DND-41 (cell line): Measurements from ENCODE around the gene RAB44.
A peak's percentile ranks its signal among the peaks of the same experiment; 100 is the strongest.

ENCODE experiments used
- ATAC-seq: fragments of 200-7000 bp; cut with Tn5 transposase; 3 replicates; pipeline ENCODE4 v1.9.1; 2021; ENCODE audit warnings: low read depth; ENCODE audit not compliant: insufficient read depth
- DNase-seq: peaks from one replicate; pipeline ENCODE4 v3.0.0-alpha.2; 2020
- H2AFZ ChIP-seq: 2 replicates; pipeline ENCODE4 v1.6.0; 2012; ENCODE audit warnings: low read depth, low read length
- H3K27ac ChIP-seq: 2 replicates; pipeline ENCODE4 v1.5.1; 2012; ENCODE audit warnings: low read length, inconsistent platforms
- H3K27me3 ChIP-seq: fragments of 200-600 bp; sonication (generic); 2 replicates; pipeline ENCODE4 v1.6.0; 2012; ENCODE audit warnings: low read length, mild to moderate bottlenecking, inconsistent platforms; ENCODE audit not compliant: insufficient read depth, poor library complexity
- H3K36me3 ChIP-seq: 2 replicates; pipeline ENCODE4 v1.5.1; 2012; ENCODE audit warnings: low read length, inconsistent platforms; ENCODE audit not compliant: insufficient read depth
- H3K4me1 ChIP-seq: 2 replicates; pipeline ENCODE4 v1.5.1; 2012; ENCODE audit warnings: mild to moderate bottlenecking, low read length; ENCODE audit not compliant: insufficient read depth
- H3K4me2 ChIP-seq: 2 replicates; pipeline ENCODE4 v1.6.0; 2012; ENCODE audit warnings: mild to moderate bottlenecking, moderate library complexity, low read length, inconsistent platforms; ENCODE audit not compliant: insufficient read depth
- H3K4me3 ChIP-seq, 2 experiments: fragments of 200-600 bp in 1 of 2; shearing (Covaris generic) in 1 of 2; 2 replicates each; pipeline ENCODE4 v1.5.1; 2012 to 2016; ENCODE audit warnings: inconsistent platforms in 2 of 2, low read length in 2 of 2, mild to moderate bottlenecking in 2 of 2, low read depth in 1 of 2, moderate library complexity in 1 of 2
- H3K79me2 ChIP-seq: 2 replicates; pipeline ENCODE4 v1.6.0; 2012; ENCODE audit warnings: low read length, inconsistent platforms; ENCODE audit not compliant: insufficient read depth
- H3K9ac ChIP-seq: 2 replicates; pipeline ENCODE4 v1.6.0; 2012; ENCODE audit warnings: low read depth, mild to moderate bottlenecking, inconsistent platforms, low read length, moderate library complexity
- H3K9me3 ChIP-seq: 2 replicates; pipeline ENCODE4 v1.5.1; 2012; ENCODE audit warnings: low read length, moderate library complexity, mild to moderate bottlenecking, inconsistent platforms; ENCODE audit not compliant: insufficient read depth, severe bottlenecking
- H4K20me1 ChIP-seq: 2 replicates; pipeline ENCODE4 v1.6.0; 2012; ENCODE audit warnings: low read length; ENCODE audit not compliant: insufficient read depth
- EZH2 ChIP-seq: IDR thresholded peaks from 3 replicates; pipeline ENCODE4 v1.6.1; 2012; ENCODE audit warnings: borderline replicate concordance, low read depth, mild to moderate bottlenecking, moderate library complexity, low read length, inconsistent platforms; ENCODE audit not compliant: severe bottlenecking
- TF ChIP-seq, protein P1 (sequence below): IDR thresholded peaks from 2 replicates; pipeline ENCODE4 v1.5.1; 2012; ENCODE audit warnings: borderline replicate concordance, low read length, moderate library complexity, mild to moderate bottlenecking; ENCODE audit not compliant: poor library complexity, severe bottlenecking; ENCODE audit errors: extremely low read depth

Gene RAB44

DNA sequence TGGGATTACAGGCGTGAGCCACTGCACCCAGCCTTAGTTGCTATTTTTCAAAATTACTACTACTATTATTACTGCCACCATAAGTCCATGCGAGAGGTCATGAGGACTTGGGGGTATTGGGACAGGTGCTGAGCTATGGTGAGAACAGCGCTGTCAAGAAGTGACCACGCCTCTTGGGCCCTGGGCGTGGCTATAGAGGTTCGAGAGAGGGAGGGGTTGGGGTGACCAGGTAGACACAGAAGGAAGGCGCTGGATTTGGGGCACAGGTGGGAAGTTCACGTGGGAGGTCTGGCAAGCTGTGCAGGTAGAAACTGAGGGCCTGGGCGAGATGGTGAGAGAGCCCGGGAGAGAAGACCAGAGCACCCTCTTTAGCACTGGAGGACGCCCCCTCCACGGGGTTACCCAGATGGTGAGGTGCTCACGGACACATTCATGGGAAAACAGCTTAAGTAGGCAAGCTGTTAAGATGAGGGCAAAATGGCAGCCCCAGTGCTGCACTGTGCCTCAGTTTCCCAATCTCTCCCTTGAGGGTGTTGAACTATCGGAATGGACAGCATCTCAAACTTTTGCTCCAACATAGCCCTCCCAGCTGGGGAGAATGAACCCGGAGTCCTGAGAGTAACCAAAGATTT, 61.0 kb downstream of the RAB44 start:
- Histone ChIP-seq H3K4me2 (no peak overlapping the region), H3K27me3 (no peaks in the 10 kb centered on the region), H4K20me1 (no peaks in the 10 kb centered on the region), H3K9me3 (no peaks in the 10 kb centered on the region), H3K4me3 (no peak overlapping the region), H3K9ac (no peak overlapping the region), H3K36me3 (no peaks in the 10 kb centered on the region), H3K79me2 (no peaks in the 10 kb centered on the region), H3K4me1 (peaks cover 8% of the 10 kb centered on the region; the same call in 1 of the 2 replicates), H3K27ac (no peak overlapping the region), H2AFZ (no peak overlapping the region)
- ATAC-seq, result 0 out of 3 replicates have a peak, but pooled peaks have one; percentile 7
- TF ChIP-seq, protein P1, sequence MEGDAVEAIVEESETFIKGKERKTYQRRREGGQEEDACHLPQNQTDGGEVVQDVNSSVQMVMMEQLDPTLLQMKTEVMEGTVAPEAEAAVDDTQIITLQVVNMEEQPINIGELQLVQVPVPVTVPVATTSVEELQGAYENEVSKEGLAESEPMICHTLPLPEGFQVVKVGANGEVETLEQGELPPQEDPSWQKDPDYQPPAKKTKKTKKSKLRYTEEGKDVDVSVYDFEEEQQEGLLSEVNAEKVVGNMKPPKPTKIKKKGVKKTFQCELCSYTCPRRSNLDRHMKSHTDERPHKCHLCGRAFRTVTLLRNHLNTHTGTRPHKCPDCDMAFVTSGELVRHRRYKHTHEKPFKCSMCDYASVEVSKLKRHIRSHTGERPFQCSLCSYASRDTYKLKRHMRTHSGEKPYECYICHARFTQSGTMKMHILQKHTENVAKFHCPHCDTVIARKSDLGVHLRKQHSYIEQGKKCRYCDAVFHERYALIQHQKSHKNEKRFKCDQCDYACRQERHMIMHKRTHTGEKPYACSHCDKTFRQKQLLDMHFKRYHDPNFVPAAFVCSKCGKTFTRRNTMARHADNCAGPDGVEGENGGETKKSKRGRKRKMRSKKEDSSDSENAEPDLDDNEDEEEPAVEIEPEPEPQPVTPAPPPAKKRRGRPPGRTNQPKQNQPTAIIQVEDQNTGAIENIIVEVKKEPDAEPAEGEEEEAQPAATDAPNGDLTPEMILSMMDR, result no peak
- DNase-seq, result no peak

DNA sequence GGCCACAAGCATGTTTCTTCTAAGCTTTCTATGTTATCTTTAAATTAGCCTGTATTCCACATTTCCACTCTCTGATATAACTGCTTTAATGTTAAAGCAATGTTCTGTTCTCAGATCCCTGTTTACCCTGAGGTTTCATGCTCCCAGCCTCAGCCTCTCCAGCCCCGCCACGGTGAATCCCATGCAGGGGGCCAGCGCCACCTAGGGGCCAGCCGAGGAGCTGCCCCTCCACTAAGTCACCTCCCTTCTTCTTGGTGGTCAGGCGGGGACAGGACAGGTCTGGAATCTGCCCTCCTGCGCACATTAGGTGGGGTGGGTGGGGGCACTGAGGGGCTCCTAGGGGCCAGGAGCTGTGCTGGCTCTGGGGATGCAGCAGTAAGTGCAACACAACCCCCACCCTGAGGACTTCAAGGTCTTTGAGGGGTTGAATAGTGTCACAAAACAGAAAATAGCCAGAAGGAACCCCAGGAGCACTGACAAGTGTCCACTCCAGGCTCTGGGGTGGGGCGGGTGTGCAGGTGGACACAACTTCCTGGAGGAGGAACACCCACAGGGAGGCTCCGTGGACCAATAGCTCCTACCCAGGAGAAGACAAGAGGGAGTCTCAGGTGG, 61.6 kb downstream of the RAB44 start:
- TF ChIP-seq, protein P1, result peak; percentile 99
- no peak for TF ChIP-seq EZH2
- Histone ChIP-seq H4K20me1 (no peaks in the 10 kb centered on the region), H3K4me1 (peaks cover 8% of the 10 kb centered on the region; the same call in 1 of the 2 replicates), H3K79me2 (no peaks in the 10 kb centered on the region), H3K9ac (no peak overlapping the region), H3K27me3 (no peaks in the 10 kb centered on the region), H3K4me3 (no peak overlapping the region), H3K9me3 (no peaks in the 10 kb centered on the region), H3K27ac (no peak overlapping the region), H3K4me2 (no peak overlapping the region), H2AFZ (no peak overlapping the region), H3K36me3 (no peaks in the 10 kb centered on the region)
- peak; percentile 91 for ATAC-seq
- peak; percentile 81 for DNase-seq

DNA sequence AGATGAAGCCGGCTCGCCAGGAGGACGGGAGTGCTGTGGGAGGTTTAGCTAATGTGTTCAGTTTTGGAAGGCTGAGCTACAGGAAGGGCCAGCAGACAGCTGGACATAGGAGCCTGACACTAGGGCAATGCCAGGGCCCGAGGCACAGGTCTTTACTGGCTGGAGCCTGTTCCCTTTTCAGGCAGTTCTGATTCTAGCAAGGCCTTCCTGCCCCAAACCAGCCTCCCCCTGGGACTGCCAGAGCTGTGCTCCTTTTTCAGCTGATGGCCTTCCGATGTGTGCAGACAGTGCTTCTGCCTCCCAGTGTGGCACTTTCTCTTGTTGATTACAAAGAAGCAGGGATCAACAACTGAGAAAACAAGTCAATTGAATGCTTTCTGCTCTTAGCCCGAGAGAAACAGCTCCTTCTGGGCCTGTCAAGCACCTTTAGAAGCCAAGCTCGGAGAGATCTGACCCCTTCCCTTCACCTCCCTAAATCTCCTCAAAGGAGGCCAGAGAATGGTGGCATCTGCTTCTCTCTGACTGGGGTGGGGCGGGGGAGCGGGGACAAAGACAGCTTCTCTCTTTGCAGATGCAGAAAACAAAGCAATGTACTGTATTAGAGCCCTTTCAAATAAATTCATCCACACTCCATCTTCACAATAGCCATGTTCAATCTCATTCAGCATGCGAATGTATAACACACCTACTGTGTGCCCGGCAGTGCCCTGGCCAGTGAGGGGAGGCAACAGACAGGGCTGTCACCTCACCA, 63.2 kb downstream of the RAB44 start:
- Histone ChIP-seq H3K9ac (no peak overlapping the region), H3K9me3 (no peaks in the 10 kb centered on the region), H3K27ac (no peak overlapping the region), H3K27me3 (no peaks in the 10 kb centered on the region), H3K36me3 (no peaks in the 10 kb centered on the region), H3K4me2 (no peak overlapping the region), H3K4me3 (no peak overlapping the region), H4K20me1 (no peaks in the 10 kb centered on the region), H3K79me2 (no peaks in the 10 kb centered on the region), H2AFZ (no peak overlapping the region), H3K4me1 (peaks cover 12% of the 10 kb centered on the region)
- TF ChIP-seq, protein P1, result no peak
- TF ChIP-seq EZH2, result no peak
- no peak for DNase-seq
- no peak for ATAC-seq
